K562 (cell line): ENCODE data around the gene KIAA2012. TPM values are rescaled to one million over a fixed set of nuclear protein-coding genes. Genes with fewer than 3 reads are reported as not detected.

ENCODE experiments used
- BCLAF1 ChIP-seq, 2 experiments: fragments of 450-650 bp in 1 of 2; IDR thresholded peaks; 2 replicates each; pipeline ENCODE4 v1.6.1; 2011 to 2017; ENCODE audit warnings: low read depth in 2 of 2, antibody characterized with exemption in 1 of 2, borderline replicate concordance in 1 of 2, low read length in 1 of 2, mild to moderate bottlenecking in 1 of 2, mixed read lengths in 1 of 2; ENCODE audit not compliant: control insufficient read depth in 1 of 2
- CTCF ChIP-seq, 3 experiments: IDR thresholded peaks in 2 of 3; conservative IDR thresholded peaks in 1 of 3; 2 replicates each; pipeline ENCODE4 v1.5.1; 2011 to 2012; ENCODE audit warnings: low read length in 3 of 3, mild to moderate bottlenecking in 3 of 3, control low read depth in 2 of 3, improper control_type of control experiment in 1 of 3, inconsistent platforms in 1 of 3, low read depth in 1 of 3, mixed read lengths in 1 of 3, moderate library complexity in 1 of 3; ENCODE audit not compliant: insufficient read depth in 2 of 3
- NONO ChIP-seq, 2 experiments: fragments of 200-400 bp in 1 of 2; fragments of 450-650 bp in 1 of 2; formaldehyde crosslinking in 1 of 2; IDR thresholded peaks; 2 replicates each; pipeline ENCODE4 v1.6.1; 2017; ENCODE audit warnings: low read depth in 2 of 2, mild to moderate bottlenecking in 2 of 2, moderate library complexity in 2 of 2, low read length in 1 of 2
- PKNOX1 ChIP-seq: fragments of 450-650 bp; IDR thresholded peaks from 2 replicates; pipeline ENCODE4 v1.6.1; 2016
- POLR2H ChIP-seq: IDR thresholded peaks from 2 replicates; pipeline ENCODE4 v1.6.1; 2016; ENCODE audit warnings: missing genetic modification characterization, low read depth, mild to moderate bottlenecking, control low read depth, missing compliant biosample characterization, moderate library complexity
- UBTF ChIP-seq, 2 experiments: IDR thresholded peaks; 2 replicates each; pipeline ENCODE4 v1.6.1; 2012; ENCODE audit warnings: improper control_type of control experiment in 2 of 2, low read depth in 2 of 2, low read length in 2 of 2, borderline replicate concordance in 1 of 2
- ZNF436 ChIP-seq: fragments of 250-450, 450-650 bp; sonication (Bioruptor Pico); formaldehyde crosslinking; IDR thresholded peaks from 2 replicates; pipeline ENCODE4 v1.7.0; 2020; ENCODE audit warnings: mild to moderate bottlenecking
- ZNF75A ChIP-seq: fragments of 450-650 bp; formaldehyde crosslinking; IDR thresholded peaks from 2 replicates; pipeline ENCODE4 v1.4.0; 2020; ENCODE audit warnings: mild to moderate bottlenecking
- polyA plus RNA-seq, 8 experiments: library from polyadenylated mRNA; depleted of rRNA in 4 of 8; stranded (reverse) in 5 of 8; unstranded in 3 of 8; fragments of >200 nt; fragmentation: Nextera tagmentation in 2 of 8; fragmentation: Illumina TruSeq in 1 of 8; extraction: Ambion mirVana in 2 of 8; extraction: Trizol in 1 of 8; gene quantifications; 2 replicates each; pipeline versions ENCODE4 v1.2.1 to v1.2.3, GENCODE V29; 2011 to 2014; ENCODE audit warnings: inconsistent platforms in 1 of 8, missing spikeins in 1 of 8
- total RNA-seq, 7 experiments: library from RNA; depleted of rRNA in 6 of 7; stranded (reverse); fragments of >200 nt in 6 of 7; fragmentation: Illumina TruSeq in 2 of 7; extraction: Trizol in 2 of 7; gene quantifications; 2 replicates each; pipeline versions ENCODE4 v1.2.1 to v1.2.3, GENCODE V29; 2011 to 2021; ENCODE audit warnings: low replicate concordance in 1 of 7
- TF ChIP-seq, protein P1 (sequence below): fragments of 450-650 bp; IDR thresholded peaks from 2 replicates; pipeline ENCODE4 v1.6.1; 2016; ENCODE audit warnings: missing biosample characterization, missing genetic modification characterization

KIAA2012 gene
- total and polyA plus RNA-seq, 9 of the 15 experiments (the other 6 are each of a cell fraction or from before 2014, with no cell fraction given), result not detected

- TF ChIP-seq CTCF (IDR thresholded peaks at IDR 0.05 in 2 of 3, conservative IDR thresholded peaks at IDR 0.05 in 1 of 3; ENCODE audit: insufficient read depth in 2 of 3, low read depth in 1 of 3, low read length in 3 of 3) (peak; percentile 14 to 42 (median 21); a peak in 2 of 6 replicates), ZNF436 (no peak), ZNF75A (CRISPR knock-in tag) (no peak), PKNOX1 (no peak), NONO (IDR thresholded peaks at IDR 0.05; ENCODE audit: low read depth in 2 of 2, low read length in 1 of 2) (peak in 1 of 2 experiments; percentile 61; a peak in 1 of 4 replicates), POLR2H (tag) (peak; percentile 34; the same call in 1 of the 2 replicates), BCLAF1 (IDR thresholded peaks at IDR 0.05; ENCODE audit: borderline replicate concordance in 1 of 2, control insufficient read depth in 1 of 2, low read depth in 2 of 2, low read length in 1 of 2) (no peak), UBTF (IDR thresholded peaks at IDR 0.05; ENCODE audit: borderline replicate concordance in 1 of 2, low read depth in 2 of 2, low read length in 2 of 2) (peak; percentile 35 to 73; a peak in 2 of 4 replicates)
- TF ChIP-seq, protein P1, sequence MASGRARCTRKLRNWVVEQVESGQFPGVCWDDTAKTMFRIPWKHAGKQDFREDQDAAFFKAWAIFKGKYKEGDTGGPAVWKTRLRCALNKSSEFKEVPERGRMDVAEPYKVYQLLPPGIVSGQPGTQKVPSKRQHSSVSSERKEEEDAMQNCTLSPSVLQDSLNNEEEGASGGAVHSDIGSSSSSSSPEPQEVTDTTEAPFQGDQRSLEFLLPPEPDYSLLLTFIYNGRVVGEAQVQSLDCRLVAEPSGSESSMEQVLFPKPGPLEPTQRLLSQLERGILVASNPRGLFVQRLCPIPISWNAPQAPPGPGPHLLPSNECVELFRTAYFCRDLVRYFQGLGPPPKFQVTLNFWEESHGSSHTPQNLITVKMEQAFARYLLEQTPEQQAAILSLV (tag), result no peak
Observed at GRCh38 chr2:202033317-202034248, 39.5 kb upstream of the KIAA2012 start, which contains the start of gene FZD7 (continued).
